Renal pelvis (tissue), 4 donors: ENCODE data around the gene PRKCE. TPM values are rescaled to one million over a fixed set of nuclear protein-coding genes. Genes with fewer than 3 reads are reported as not detected.
"Not testable (repeated sequence)": the region's sequence is repeated elsewhere in the genome, so short reads cannot be mapped to it uniquely, and the experiment has no call there.

ENCODE experiments used
- DNase-seq: peaks from one replicate; pipeline ENCODE4 v3.0.0-alpha.2; 2013
- polyA plus RNA-seq, 3 donors: library from polyadenylated mRNA; unstranded; fragments of 120-200 nt; gene quantifications; one replicate each; pipeline ENCODE4 v1.2.1, GENCODE V29; 2013; ENCODE audit not compliant: insufficient read length in 3 of 3

Gene PRKCE
- polyA plus RNA-seq, 3 donors, result 7.8 to 9.9 (median 7.8) TPM

DNA sequence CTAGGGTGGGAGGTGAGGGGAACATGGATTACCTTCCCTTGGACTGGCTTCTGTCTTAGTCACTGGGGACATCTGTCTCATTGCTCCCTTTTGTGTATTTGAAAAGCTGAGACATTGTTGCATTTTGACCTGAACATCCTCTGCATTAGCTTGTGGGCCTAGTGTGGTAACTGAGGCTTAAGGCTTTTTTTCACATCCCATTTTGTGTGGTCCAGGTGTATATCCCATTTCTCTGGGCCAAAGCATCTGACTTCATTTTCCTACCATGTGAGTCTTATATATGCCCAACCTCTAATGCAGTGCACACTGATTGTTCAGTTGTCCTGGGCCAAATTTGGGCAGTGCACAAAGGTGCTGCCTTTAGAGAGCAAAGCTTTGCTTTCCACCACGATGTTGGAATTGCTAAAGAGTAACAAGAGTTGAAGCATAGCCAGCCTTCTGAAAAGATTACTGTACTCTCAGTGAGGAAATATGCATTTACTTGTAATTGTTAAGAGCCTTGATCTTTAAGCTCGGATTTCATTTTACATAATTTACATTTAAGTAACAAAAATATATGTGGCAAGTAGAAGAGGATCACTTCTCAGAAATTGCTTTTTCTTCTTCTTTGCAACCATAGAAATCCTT lies 13.3 kb downstream of the PRKCE start:
- no peak for DNase-seq

- DNase-seq, result no peak
These were observed 17.0 kb downstream of the PRKCE start for GRCh38 chr2:45668509-45668908.

- no peak for DNase-seq
These were observed 17.6 kb downstream of the PRKCE start for GRCh38 chr2:45669032-45669486.

DNA sequence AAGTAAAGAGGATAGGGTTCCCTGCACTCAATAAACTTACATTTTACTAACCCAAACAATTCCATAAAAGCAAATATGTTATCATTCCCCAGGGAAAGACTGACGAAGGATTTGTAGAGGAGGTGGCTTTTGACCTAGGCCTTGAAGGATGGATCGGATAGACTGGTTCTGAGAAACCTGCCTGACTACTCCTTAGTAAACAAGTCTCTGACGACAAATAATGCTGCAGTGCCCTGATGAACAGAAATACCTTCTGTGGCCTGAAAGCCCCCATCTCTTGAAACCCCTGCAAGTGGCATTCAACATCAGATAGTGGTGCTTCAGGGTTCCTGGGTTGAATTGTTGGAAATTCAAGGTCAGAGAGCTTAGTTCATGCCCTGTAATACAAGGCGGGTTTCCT lies 19.2 kb downstream of the PRKCE start:
- DNase-seq, result no peak

DNA sequence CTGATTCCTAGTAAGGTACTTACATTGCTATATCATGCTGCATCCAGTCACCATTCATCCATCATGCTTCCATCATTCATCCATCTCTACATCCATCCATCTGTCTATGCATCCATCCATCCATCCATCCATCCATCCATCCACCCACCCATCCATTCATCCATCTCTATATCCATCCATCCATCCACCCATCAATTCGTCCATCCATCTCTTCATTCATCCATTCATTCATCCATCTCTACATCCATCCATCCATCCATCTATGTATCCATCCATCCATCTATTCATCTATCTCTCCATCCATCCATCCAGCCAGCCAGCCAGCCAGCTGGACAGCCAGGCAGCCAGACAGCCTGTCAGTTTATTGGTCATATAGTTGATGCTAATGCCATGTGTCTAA lies 20.7 kb downstream of the PRKCE start:
- DNase-seq, result no peak

DNA sequence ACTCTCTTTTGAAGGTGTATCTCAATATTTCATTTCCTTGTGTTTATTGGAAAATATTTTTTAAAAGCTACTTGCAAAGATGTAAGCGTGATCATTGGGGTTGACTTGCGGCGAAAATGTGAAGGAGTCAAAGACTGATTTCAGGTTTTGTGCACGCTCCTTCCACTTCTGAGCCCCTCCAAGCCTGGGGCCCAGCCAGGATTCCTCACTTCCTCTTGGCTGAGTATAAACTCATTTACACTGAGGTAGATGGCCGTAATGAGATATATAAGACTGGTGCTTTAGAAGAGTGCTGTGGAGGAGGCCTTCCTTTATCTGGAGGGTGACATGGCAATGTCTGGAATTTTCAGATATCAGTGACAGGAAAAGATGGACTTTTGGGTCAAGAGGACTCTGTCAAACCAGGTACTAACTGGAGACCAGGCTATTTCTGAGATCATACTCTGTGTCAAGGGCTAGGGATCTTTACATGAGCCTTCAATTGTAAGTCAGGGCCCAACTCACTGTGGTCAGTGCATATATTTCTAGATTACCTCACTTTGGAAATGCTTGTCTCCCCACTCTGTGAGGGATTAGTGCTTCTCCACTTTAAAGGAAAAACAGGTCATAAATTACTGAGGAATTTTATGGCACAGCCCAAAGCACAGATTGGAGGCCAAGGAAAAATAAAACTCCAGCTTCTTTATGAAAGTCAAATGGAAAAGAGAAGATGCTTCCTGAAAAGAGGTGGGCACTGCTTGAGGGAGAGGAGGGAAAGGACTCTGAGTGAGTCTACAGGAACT lies 22.8 kb downstream of the PRKCE start:
- DNase-seq, result no peak

DNA sequence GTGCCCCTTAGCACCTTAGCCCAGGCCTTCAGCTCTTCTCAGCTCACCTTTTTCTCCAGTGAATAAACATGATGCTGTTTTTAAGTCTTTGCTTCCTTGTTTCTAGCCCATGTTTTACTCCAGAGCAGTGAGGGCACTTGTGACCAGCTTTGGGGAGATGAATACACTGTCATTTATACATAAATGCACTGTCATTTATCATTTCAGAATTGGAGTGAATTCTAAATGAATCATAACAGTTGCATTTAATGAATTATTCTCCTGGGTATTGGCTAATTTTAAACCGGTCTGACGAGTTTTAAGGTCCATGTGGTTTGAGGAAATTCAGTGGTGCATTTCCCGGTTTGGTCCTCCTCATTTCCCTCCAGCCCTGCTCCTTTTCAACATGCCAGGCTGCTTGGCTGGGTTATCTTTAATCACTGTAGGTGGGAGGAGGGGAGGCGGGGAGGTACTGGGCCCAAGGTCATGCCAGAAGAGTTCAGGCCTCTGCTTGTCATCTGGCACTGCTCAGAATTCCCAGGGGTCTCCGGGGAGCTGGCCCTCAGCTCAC lies 23.9 kb downstream of the PRKCE start:
- DNase-seq, result peak; percentile 72

DNA sequence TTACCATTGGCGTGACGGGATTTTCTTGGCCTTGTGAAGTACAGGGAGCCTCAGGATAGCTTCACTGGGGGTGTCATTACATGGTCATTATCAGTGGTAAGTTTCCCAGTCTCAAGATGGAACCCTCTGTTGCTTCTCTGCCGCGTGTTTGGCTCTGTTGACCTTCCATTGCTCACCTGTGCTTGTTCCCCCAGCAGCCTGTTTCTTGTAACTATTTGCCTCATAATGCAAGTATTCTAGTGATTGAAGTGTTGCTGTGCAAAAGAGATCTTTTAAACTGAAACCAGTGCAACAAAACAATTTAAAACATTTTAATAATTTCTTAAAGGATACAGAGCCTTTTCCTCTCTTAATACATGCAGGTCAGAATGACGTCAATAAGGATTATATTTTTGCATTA lies 24.6 kb downstream of the PRKCE start:
- DNase-seq, result no peak

DNA sequence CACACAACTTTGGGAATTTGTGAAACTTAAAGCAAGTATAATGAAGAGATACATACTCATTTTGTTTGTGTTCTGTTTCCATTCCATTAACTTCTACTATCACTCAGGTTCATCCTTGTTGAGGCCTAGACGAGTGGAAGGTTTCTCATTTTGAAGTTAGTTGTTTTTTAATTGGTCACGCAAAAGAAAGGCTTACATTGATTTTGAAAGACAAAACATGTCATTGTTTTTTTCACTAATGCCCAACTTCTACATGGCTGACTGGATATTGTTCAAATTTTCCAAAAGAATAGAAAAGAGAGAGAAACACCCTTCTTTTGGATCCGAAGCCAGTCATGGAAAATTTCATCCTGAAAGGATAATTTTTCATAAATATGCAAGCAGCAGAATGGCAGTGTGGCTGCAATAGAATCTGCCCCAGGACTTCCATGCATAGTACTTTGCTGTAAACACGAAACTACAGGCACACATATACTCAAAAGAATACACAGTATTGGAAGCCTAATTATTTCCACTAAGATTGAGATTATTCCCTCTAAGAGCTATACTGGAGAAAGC lies 27.4 kb downstream of the PRKCE start:
- DNase-seq, result no peak

- no peak for DNase-seq
These were observed 29.0 kb downstream of the PRKCE start for GRCh38 chr2:45680351-45680967.

DNA sequence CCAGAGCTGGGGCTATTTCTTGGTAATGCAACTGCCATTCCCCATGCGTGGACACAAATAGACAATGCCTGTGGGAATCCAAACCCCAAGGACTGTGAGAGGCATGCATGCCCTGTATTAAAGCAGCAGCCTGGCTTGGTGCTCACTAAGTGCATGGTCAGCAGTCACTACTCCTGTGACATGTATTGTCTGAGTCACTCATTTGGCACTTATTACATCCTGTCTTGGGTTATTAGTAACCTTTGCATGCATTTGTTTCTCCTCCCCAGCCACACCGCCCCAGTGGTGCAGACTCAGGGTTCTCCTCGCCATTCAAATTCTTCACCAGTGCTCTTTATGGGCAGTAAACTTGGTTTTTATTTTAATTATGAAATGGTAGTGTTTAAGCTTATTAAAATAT lies 30.2 kb downstream of the PRKCE start:
- no peak for DNase-seq

- no peak for DNase-seq
These were observed 31.8 kb downstream of the PRKCE start for GRCh38 chr2:45683292-45683691.

DNA sequence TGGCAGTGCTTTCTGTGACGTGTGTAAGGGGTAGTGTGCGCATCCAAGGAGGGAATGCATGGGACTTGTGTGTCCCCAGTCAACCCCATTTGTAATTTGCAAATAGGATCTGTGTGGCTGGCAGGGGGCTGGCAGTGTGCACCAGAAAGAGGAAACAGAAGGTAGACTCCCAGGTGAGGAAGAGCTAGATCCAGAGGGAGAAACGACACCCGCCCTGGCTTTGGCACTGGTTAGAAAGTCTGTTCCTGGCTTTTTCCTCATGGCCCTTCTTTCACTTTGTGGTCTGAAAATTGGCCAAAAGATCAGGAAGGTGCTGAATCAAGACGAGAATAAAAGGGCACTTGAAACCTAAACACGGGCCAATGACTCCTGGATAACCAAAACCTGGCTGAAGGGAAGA lies 33.3 kb downstream of the PRKCE start:
- no peak for DNase-seq

GRCh38 chr2:45685260-45685659 lies 33.8 kb downstream of the PRKCE start:
- DNase-seq, result no peak

DNA sequence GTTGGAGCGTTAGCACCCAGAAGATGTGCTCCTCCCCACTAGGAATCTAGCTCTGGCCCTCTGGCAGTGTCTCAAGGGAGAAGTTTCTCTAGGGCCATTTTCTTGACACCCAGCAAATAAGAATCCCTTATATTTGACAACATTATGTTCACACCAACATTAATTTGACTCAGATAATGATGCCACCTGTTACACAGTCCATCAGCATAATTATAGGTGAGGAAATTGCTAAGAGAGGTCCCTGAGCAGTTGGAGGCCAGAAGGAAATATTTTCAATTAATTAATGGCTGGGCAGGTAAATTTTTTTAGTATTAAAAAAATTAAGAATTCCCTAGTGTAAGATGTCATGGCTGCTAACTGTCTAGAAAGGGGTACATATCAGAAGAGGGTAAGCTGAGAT lies 36.5 kb downstream of the PRKCE start:
- no peak for DNase-seq

- no peak for DNase-seq
These were observed 37.2 kb downstream of the PRKCE start for GRCh38 chr2:45688479-45689298.

- no peak for DNase-seq
These were observed 38.8 kb downstream of the PRKCE start for GRCh38 chr2:45690231-45690630.

GRCh38 chr2:45691171-45691999 lies 39.9 kb downstream of the PRKCE start:
- no peak for DNase-seq

DNA sequence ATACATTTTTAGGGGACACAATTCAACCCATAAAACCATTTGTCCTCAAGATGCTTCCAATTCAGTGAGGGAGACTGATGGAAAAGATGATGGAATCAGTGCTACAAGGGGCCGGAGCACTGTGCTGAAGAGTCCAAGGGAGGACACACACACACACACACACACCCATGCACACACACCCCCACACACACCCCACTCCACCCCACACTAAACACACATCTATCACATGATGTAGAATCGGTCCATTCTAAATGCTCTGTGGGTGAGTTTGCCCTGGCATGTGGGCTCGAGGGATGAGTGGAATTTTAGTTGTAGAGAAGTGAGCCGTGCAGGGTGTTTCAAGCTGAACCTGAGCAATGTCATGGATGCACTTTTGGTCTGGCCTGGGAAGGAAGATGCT lies 41.1 kb downstream of the PRKCE start:
- no peak for DNase-seq

DNA sequence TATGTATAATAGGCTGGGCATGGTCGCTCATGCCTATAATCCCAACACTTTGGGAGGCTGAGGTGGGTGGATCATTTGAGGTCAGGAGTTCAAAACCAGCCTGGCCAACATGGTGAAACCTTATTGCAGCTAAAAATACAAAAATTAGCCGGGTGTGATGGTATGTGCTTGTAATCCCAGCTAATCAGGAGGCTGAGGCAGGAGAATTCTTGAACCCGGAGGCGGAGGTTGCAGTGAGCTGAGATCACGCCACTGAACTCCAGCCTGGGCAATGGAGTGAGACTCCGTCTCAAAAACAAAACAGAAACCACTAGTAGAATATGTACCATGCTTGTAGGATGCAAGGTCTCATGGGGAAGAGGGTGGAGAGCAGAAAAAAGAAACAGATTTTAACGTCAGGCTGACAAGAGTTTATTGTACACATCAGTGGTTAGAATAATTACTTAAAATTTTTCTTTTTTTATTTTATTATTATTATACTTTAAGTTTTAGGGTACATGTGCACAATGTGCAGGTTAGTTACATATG lies 44.1 kb downstream of the PRKCE start:
- DNase-seq, result not testable (repeated sequence)
